Activated CD4-positive, alpha-beta T cell treated with anti-CD3 and anti-CD28 coated beads, Interleukin-2, amount 10 ng/mL, durations not matched to agents 7 days and 5 days (primary cell): Measurements from ENCODE around the gene TUBA8. TPM values are rescaled to one million over a fixed set of nuclear protein-coding genes. Genes with fewer than 3 reads are reported as not detected.
A peak's percentile ranks its signal among the peaks of the same experiment; 100 is the strongest.
"Not testable (repeated sequence)": the region's sequence is repeated elsewhere in the genome, so short reads cannot be mapped to it uniquely, and the experiment has no call there.

Source experiments
- CTCF ChIA-PET: fragments of 350-600 bp; sonication (Branson Sonifier 250); formaldehyde crosslinking; loops from one replicate; lab custom pipeline; 2021; ENCODE audit warnings: antibody characterized with exemption; lab: Charles Lee
- POLR2A ChIA-PET: fragments of 350-600 bp; sonication (Branson Sonifier 250); formaldehyde crosslinking; loops from one replicate; lab custom pipeline; 2021; ENCODE audit warnings: antibody characterized with exemption; lab: Charles Lee
- DNase-seq: peaks from one replicate; pipeline ENCODE4 v3.0.0-alpha.2; 2020
- H3K27ac Mint-ChIP-seq: one replicate; pipeline ENCODE4 v1.8.0; 2021; ENCODE audit warnings: mild to moderate bottlenecking, moderate library complexity, mixed read lengths
- H3K27me3 Mint-ChIP-seq: one replicate; pipeline ENCODE4 v1.8.0; 2021; ENCODE audit warnings: mixed read lengths
- H3K36me3 Mint-ChIP-seq: one replicate; pipeline ENCODE4 v1.8.0; 2021; ENCODE audit warnings: low read depth, mixed read lengths
- H3K4me1 Mint-ChIP-seq: one replicate; pipeline ENCODE4 v1.8.0; 2021; ENCODE audit warnings: mixed read lengths
- H3K4me3 Mint-ChIP-seq: one replicate; pipeline ENCODE4 v1.8.0; 2021; ENCODE audit warnings: mild to moderate bottlenecking, moderate library complexity, mixed read lengths
- H3K9me3 Mint-ChIP-seq: one replicate; pipeline ENCODE4 v1.8.0; 2021; ENCODE audit warnings: mixed read lengths
- total RNA-seq, 2 experiments: library from RNA; stranded (reverse); gene quantifications; one replicate each; pipeline ENCODE4 v1.2.3, GENCODE V29; 2021

Gene TUBA8
- total RNA-seq, 2 experiments from 2014 or later: 1.4 to 2.2 TPM

DNA sequence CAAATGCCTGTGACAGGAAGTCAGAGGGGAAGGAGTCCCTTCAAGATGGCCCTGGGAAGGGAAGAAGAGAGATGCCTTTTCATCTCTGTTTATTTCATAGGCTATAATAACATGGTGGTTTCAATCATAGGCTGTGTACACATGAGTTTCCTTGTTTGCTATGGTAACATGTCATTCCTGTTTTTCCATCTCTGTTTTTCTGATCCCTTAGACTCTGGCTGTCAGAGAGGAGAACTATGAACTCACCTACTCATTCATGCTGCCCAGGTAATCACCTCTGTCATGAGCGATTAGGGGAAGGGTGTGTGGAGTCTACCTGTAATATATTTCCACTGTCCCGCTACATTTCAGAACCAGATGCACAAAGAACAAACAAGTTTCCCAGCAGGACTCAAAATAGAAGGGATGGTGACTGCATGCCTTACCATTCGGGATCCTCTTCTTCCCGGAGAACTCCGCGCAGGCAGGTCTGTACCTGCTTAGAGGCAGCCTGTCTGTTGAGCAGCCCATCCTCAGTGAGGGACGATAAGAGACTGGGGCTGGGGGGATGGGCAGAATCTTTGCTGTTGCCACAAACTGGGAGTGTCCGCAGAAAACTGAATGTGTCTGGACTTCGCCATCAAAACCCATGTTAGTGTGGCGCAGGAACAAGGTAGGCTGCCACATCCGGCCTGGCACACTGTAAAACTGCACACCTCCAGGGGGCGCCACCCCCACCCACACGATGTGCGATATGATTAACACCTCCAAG lies 39.9 kb upstream of the TUBA8 start:
- Mint-ChIP-seq H3K27ac (no peak overlapping the region), H3K27me3 (peaks cover 25% of the 10 kb centered on the region), H3K36me3 (no peaks in the 10 kb centered on the region), H3K4me1 (peaks cover under 1% of the 10 kb centered on the region), H3K9me3 (no peaks in the 10 kb centered on the region), H3K4me3 (no peak overlapping the region)
- ChIA-PET CTCF (no interaction called here), POLR2A (no interaction called here)
- DNase-seq: no peak

DNA sequence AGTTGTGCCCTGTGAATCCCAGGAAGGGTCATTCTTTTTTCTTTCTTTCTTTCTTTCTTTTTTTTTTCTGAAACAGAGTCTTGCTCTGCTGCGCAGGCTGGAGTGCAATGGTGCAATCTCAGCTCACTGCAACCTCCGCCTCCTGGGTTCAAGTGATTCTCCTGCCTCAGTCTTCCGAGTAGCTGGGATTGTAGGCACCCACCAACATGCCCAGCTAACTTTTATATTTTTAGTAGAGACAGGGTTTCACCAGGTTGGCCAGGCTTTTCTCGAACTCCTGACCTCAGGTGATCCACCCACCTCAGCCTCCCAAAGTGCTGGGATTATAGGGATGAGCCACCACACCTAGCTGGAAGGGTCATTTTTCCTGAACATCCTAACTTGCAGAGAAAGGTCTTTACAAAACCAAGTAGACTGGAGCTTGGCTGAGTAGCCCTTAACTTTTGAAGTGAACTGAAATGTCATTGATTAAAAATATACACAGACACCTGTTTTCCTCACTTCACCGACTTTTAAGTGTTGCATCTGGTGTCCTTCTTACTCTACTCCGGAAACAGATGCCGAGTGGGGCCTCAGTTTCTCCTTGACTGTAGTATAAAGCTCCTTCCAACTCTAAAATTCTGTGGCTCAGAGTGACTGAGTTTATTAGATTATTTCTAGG lies 39.2 kb upstream of the TUBA8 start:
- CTCF ChIA-PET: interaction anchor here (1.9 kb wide), 1 partner anchor 241 kb away, joined by 7 read pairs; no protein-coding TSS in a partner anchor
- H3K27ac Mint-ChIP-seq, H3K9me3 Mint-ChIP-seq, DNase-seq, POLR2A ChIA-PET, H3K36me3 Mint-ChIP-seq, H3K4me3 Mint-ChIP-seq, H3K4me1 Mint-ChIP-seq: not testable (repeated sequence)
- peaks cover 18% of the 10 kb centered on the region for H3K27me3 Mint-ChIP-seq

DNA sequence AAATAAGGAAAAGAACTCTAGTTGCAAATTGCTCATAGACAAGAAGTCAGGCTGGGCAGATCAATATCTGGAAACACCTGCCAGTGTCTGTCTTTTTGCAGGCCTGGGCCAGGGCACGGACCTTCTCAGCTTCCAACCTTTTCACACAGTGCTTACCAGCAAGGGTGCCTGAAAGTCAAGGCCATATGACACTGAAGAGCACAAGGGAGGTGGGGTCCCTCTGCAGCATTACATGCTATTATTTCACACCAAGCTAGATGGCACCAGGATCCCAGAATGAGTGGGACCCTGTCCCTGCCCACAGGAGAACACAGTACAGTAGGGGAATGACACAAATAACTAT lies 38.7 kb upstream of the TUBA8 start:
- Mint-ChIP-seq H3K27ac (no peak overlapping the region), H3K27me3 (peaks cover 17% of the 10 kb centered on the region), H3K9me3 (no peaks in the 10 kb centered on the region), H3K4me3 (no peak overlapping the region), H3K36me3 (no peaks in the 10 kb centered on the region), H3K4me1 (peaks cover 11% of the 10 kb centered on the region)
- POLR2A ChIA-PET: no interaction called here
- DNase-seq: no peak
- CTCF ChIA-PET: interaction anchor here (1.9 kb wide), 1 partner anchor 242 kb away, joined by 7 read pairs; no protein-coding TSS in a partner anchor

DNA sequence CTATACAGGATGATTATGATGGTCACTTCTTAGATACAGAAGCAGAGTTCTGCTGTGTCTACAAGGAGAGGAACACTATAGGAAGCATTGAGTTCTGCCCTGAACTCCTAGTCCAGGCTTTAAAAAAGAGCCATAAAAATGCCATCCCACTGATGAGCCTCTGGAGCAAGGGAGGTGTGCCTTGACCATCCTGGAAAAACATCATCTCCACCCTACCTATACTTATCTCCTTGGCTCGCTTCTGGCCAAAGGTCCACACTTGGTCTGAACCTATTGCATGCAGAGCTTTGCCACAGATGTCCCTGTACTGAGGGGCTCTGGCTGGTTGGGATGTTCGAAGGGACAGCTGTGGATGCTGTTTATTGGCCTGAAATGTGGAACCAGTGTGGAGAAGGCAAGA lies 37.1 kb upstream of the TUBA8 start:
- Mint-ChIP-seq H3K36me3 (peaks cover 3% of the 10 kb centered on the region), H3K27ac (no peak overlapping the region), H3K4me1 (peaks cover 13% of the 10 kb centered on the region), H3K4me3 (no peak overlapping the region), H3K9me3 (no peaks in the 10 kb centered on the region), H3K27me3 (peaks cover 8% of the 10 kb centered on the region)
- ChIA-PET CTCF (no interaction called here), POLR2A (no interaction called here)
- DNase-seq: no peak

DNA sequence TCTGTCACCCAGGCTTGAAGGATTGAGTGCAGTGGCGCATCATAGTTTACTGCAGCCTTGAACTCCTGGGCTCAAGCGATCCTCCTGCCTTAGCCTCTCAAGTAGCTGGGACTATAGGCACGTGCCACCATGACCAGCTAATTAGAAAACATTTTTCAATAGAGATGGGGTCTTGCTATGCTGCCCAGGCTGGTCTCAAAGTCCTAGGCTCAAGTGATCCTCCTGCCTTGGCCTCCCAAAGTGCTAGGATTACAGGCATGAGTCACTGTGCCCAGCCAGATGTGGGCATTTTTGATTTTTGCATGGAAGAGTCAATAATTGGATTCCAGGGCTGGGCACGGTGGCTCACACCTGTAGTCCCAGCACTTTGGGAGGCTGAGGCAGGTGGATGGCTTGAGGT lies 36.7 kb upstream of the TUBA8 start:
- CTCF ChIA-PET, DNase-seq, H3K4me3 Mint-ChIP-seq, H3K36me3 Mint-ChIP-seq, H3K27me3 Mint-ChIP-seq, POLR2A ChIA-PET, H3K9me3 Mint-ChIP-seq, H3K27ac Mint-ChIP-seq: not testable (repeated sequence)
- H3K4me1 Mint-ChIP-seq: peaks cover 17% of the 10 kb centered on the region

DNA sequence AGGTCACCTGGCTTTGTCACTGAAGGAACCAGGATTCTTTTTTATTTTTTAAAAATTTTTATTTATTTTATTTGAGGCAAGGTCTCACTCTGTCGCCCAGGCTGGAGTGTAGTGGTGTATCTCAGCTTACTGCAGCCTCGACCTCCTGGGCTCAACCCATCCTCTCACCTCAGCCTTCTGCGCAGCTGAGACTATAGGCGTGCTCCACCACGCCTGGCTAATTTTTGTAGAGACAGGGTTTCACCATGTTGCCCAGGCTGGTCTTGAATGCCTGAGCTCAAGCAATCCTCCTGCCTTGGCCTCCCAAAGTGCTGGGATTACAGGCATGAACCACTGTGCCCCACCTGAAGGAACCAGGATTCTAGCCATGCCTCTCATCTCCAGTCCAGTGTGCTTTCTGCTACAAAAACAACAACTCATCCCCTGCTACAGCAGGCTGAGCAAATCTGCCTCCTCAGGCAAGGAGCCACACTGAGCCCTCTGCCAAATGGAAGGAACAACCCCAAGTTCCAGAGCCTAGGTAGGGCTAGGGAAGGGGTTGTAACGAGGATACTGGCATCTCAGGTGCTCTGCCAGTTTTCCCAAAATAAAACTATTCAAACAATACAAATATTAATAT lies 35.4 kb upstream of the TUBA8 start:
- H3K27ac Mint-ChIP-seq: no peak overlapping the region
- no peak overlapping the region for H3K4me3 Mint-ChIP-seq
- no peaks in the 10 kb centered on the region for H3K9me3 Mint-ChIP-seq
- ChIA-PET CTCF (interaction anchor here (0.8 to 2.1 kb wide), 18 partner anchors 9 to 333 kb away, joined by 3 to 24 read pairs (median 4); no protein-coding TSS in a partner anchor), POLR2A (interaction anchor here (1.0 to 1.1 kb wide), 2 partner anchors 75 to 247 kb away, joined by 3 read pairs; partner anchors contain the start of gene USP18)
- no peaks in the 10 kb centered on the region for H3K27me3 Mint-ChIP-seq
- peaks cover 16% of the 10 kb centered on the region for H3K36me3 Mint-ChIP-seq
- H3K4me1 Mint-ChIP-seq: peaks cover 28% of the 10 kb centered on the region
- DNase-seq: no peak

DNA sequence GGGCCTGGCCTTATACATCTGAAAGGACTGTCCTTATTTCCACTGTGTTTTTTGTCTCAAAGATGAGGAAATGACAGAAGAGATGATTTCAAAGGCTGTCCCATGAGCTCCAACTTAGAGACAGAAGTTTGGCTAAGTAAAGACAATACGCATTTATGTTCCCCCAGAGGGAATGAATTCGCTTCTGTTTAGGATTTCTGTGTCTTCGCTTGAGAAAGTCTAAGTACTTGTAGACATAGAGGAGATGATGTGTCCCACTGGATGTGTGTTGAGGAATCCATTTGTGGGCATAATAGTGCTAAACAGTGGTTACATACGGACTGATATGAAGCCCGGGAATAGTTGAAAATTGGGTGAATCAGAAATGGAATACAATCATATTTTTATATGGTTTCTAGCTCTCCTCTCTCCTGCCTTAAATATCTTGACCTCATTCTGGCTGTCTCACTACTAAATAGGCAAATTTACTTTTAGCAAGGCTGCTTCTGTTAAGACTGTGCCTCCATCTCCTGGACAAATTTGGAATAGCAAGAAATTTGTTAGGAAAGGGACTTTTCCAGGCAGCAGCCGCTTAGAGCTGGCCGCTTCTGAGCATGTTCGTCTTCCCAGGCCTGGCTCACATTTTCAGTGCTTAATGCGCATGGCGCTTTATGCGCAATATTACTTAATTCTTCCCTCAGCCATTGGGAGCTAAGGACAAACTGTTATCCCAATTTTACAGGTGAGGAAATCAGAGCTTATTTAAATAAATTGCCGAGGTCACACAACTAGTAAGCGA lies 34.7 kb upstream of the TUBA8 start:
- ChIA-PET CTCF (interaction anchor here (0.6 to 2.1 kb wide), 32 partner anchors 9 to 904 kb away, joined by 3 to 24 read pairs (median 4); no protein-coding TSS in a partner anchor), POLR2A (interaction anchor here (1.0 to 1.1 kb wide), 2 partner anchors 74 to 248 kb away, joined by 3 read pairs; partner anchors contain the start of gene USP18)
- Mint-ChIP-seq H3K4me3 (peak overlapping the region; percentile 89), H3K36me3 (peaks cover 23% of the 10 kb centered on the region), H3K4me1 (peaks cover 28% of the 10 kb centered on the region), H3K27ac (peak overlapping the region; percentile 75), H3K9me3 (no peaks in the 10 kb centered on the region), H3K27me3 (no peaks in the 10 kb centered on the region)
- peak; percentile 65 for DNase-seq

DNA sequence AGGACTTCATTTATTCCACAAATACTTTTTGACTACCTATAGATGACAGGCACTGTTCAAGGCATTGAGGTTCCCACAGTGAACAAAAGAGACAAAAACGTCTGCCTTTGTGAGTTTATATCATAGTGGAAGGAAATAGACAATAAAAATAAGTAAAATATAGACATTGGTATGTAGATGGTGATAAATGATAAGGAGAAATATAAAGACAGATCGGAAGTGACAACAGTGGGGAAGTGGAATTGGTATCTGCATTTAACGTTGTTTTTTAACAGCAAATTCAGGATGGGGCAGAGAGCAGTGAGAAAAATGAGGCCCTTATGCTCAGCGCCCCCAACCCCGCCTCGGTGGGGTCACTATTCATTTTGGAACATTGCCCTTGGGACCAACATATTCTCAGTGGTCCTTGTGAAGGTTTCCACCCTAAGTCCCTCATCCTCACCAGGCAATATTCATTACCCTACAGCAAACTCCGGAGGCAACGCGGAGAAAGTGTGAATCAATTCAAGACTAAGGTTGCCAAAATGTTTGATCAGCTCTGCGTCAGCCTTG lies 33.4 kb upstream of the TUBA8 start:
- ChIA-PET POLR2A (interaction anchor here (1.1 kb wide), 2 partner anchors 11 to 72 kb away, joined by 3 to 8 read pairs; partner anchors contain the start of gene USP18), CTCF (interaction anchor here (0.8 to 3.0 kb wide), 10 partner anchors 8 to 248 kb away, joined by 3 to 24 read pairs (median 4); no protein-coding TSS in a partner anchor)
- H3K4me1 Mint-ChIP-seq: peaks cover 39% of the 10 kb centered on the region
- H3K9me3 Mint-ChIP-seq: no peaks in the 10 kb centered on the region
- H3K36me3 Mint-ChIP-seq: peaks cover 35% of the 10 kb centered on the region
- peak overlapping the region; percentile 89 for H3K4me3 Mint-ChIP-seq
- no peaks in the 10 kb centered on the region for H3K27me3 Mint-ChIP-seq
- no peak for DNase-seq
- peak overlapping the region; percentile 95 for H3K27ac Mint-ChIP-seq

DNA sequence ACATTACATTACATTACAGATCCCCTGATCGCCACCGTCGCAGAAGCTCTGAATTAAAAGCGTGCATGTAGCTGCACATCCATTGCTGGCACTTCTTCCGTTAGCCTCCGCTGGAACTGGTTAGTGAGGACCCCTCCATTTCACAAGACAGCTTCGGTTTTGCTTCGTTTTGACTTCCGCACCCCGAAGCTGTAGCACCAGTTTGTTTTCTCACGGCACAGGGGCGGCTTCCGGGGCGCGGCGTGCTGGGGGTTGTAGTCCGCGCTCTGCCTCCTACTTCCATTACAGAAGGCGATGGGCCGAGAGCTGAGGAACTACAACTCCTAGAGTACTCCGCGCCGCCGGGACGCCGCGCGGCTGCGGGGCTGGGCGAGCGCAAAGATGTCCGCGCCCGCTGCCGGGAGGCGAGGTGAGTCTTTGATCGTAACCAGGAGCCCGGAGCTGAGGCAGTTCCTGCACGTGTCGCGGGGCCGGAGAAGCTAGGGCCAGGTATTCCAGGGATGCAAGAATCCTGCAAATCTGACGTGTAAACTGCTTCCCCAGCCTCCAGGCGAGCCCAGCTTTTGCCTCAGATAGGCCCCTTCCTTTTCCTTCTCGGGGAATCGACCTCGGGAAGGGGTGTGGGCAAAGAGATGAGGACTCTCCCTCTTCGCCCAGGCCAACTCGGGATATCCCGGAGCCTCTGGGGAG lies 32.8 kb upstream of the TUBA8 start, which contains the start of gene PEX26:
PEX26 (plus strand) TSS at position 352 of the 690 bp plus-strand sequence. CDS start 387 bp downstream, outside the sequence.
- Mint-ChIP-seq H3K4me1 (peaks cover 43% of the 10 kb centered on the region), H3K4me3 (peak within 1 kb of the TSS; percentile 89), H3K27ac (peak within 1 kb of the TSS; percentile 95), H3K9me3 (no peaks in the 10 kb centered on the region), H3K36me3 (peaks cover 41% of the 10 kb centered on the region), H3K27me3 (no peaks in the 10 kb centered on the region)
- peak; percentile 97 for DNase-seq
- POLR2A ChIA-PET: interaction anchor here (0.6 to 1.1 kb wide), 3 partner anchors 11 to 72 kb away, joined by 3 to 8 read pairs (median 3); partner anchors contain the start of gene USP18
- CTCF ChIA-PET: interaction anchor here (0.6 to 3.0 kb wide), 6 partner anchors 9 to 1407 kb away, joined by 3 to 13 read pairs (median 4); no protein-coding TSS in a partner anchor

DNA sequence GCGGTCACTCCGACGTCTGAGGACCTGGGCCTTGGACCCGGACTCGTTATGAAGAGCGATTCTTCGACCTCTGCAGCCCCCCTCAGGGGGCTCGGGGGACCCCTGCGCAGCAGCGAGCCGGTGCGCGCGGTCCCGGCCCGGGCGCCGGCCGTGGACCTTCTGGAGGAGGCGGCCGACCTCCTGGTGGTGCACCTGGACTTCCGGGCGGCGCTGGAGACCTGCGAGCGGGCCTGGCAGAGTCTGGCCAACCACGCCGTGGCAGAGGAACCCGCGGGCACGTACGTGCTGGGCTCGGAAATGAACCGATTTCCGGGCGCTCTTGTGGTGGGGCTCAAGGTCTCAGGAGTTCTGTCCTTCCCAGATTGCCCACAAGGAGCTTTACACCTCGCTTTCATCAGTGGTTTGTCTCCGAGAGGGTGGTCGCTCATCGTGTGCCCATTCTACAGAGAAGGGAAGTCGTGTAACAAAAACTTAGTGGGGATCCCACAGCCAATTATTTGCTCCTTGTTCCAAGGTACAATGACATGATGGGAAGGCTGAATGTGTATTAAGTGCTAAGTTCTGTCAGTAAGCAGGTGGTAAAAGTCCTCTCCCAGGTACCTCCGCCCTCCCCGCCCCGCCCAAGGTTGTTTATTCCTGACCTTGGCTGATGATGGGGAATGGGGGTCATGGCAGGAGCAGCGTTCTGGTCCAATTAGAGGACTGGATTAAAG lies 32.1 kb upstream of the TUBA8 start:
- Mint-ChIP-seq H3K4me3 (peak overlapping the region; percentile 89), H3K27ac (peak overlapping the region; percentile 95), H3K4me1 (peaks cover 46% of the 10 kb centered on the region), H3K9me3 (no peaks in the 10 kb centered on the region), H3K36me3 (peaks cover 48% of the 10 kb centered on the region), H3K27me3 (no peaks in the 10 kb centered on the region)
- peak; percentile 53 for DNase-seq
- ChIA-PET POLR2A (interaction anchor here (0.5 to 1.1 kb wide), 2 partner anchors 10 to 55 kb away, joined by 3 read pairs; no protein-coding TSS in a partner anchor), CTCF (interaction anchor here (0.6 to 3.0 kb wide), 6 partner anchors 10 to 1406 kb away, joined by 3 to 13 read pairs (median 3); no protein-coding TSS in a partner anchor)
